Measurements from ENCODE around the gene FOXP2. TPM values are rescaled to one million over a fixed set of nuclear protein-coding genes. Genes with fewer than 3 reads are reported as not detected.
"Not testable (repeated sequence)": the region's sequence is repeated elsewhere in the genome, so short reads cannot be mapped to it uniquely, and the experiment has no call there.

Gene FOXP2
- total RNA-seq (0.19 TPM), polyA plus RNA-seq (0.14 TPM)
- long read RNA-seq, donor 1, result 0 reads
- long read RNA-seq, donor 2, result 0 reads
- long read RNA-seq, donor 3, result 0 reads
- long read RNA-seq, donor 4, result 0 reads
- long read RNA-seq, donor 5, result 0 reads
- long read RNA-seq, donor 6, result 0 reads
- long read RNA-seq, donor 7, result 0 reads
- long read RNA-seq, donor 8, result 0 reads
- long read RNA-seq, donor 9, result 0 reads
- long read RNA-seq, donor 10, result 0 reads

DNA sequence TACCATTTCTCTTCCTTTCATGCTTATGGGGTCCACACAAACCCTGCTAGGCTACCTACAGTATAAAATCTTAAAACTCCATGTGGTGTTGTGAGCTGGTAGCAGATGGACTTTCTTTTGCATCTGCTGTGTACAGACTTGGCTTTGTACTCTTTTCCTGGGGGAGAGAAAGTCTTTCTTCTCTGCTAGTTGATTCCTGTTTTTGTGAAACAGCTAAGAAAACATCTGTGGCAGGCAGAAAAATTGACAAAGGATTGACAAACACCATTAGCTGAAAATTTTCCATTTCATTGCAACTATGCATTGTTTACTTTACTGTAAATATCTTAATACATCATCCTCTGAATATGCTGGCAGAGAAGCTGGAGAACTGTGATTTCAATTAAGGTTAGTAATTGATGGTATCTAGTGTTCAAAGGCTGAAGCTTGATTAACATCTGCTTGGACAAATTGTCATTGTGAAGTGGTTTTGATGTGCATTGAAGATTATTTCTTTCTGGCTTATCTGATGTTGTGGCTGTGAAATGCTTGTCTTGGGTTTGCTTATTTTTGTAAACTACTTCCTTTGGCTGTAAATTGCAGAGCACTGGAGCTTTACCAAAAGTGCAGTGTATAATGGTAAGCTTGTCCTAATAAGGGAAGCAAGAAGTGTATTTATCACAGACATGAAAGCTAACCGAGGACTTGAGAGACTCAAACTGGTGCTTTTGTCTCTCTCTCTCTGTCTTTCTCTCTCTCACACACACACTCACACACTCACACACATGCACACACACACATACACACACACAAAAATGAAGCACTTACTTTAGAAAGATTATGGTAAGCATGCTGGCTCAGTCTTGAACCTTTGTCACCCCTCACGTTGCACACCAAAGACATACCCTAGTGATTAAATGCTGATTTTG lies at the start of gene FOXP2:
FOXP2 (plus strand) TSS at position 660 of the 908 bp plus-strand sequence. CDS start 11,697 bp downstream, outside the sequence.
- 44% methylated on average over 2 of the region's 2 CpGs for WGBS
- DNase-seq (ENCODE audit: low read depth in 6 of 9, low spot score in 9 of 9), result no peak
- Histone ChIP-seq H3K36me3 (ENCODE audit: control insufficient read depth in 2 of 2, insufficient read depth in 2 of 2, low read length in 1 of 2) (no peaks in the 10 kb centered on the region), H3K4me1 (ENCODE audit: control insufficient read depth in 2 of 2, insufficient read depth in 2 of 2, low read length in 2 of 2) (no peaks in the 10 kb centered on the region), H3K27ac (ENCODE audit: low read depth in 1 of 2, low read length in 1 of 2) (no peak within 1 kb of the TSS), H3K4me3 (ENCODE audit: low read length in 2 of 2) (no peak within 1 kb of the TSS), H3K27me3 (ENCODE audit: control insufficient read depth in 2 of 2, insufficient read depth in 1 of 2, low read length in 1 of 2) (no peaks in the 10 kb centered on the region), H3K9me3 (ENCODE audit: control insufficient read depth in 2 of 2, insufficient read depth in 1 of 2, low read length in 1 of 2) (no peaks in the 10 kb centered on the region)

DNA sequence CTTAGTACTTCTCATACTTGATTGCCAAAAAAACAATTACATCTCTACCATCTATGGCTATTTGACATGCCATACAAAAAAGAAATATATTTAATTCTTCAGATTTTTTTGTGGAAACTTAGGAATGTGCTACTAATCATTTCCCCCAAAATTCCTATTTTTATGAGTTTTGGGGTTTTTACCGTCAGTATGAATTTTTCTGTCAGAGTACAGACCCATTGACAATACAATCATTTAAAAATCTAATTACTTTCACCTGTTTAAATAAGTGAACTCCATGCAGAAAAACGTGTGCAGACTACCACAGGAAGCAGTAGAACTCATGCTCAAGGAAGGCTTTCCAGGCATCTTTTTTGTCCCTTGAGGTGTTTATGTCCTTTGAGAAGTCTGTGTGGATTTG lies 48.8 kb upstream of the FOXP2 start:
- Histone ChIP-seq H3K36me3 (ENCODE audit: control insufficient read depth in 2 of 2, insufficient read depth in 2 of 2, low read length in 1 of 2) (no peaks in the 10 kb centered on the region), H3K27me3 (ENCODE audit: control insufficient read depth in 2 of 2, insufficient read depth in 1 of 2, low read length in 1 of 2) (no peaks in the 10 kb centered on the region), H3K4me3 (ENCODE audit: low read length in 2 of 2) (no peak overlapping the region), H3K27ac (ENCODE audit: low read depth in 1 of 2, low read length in 1 of 2) (no peak overlapping the region), H3K9me3 (ENCODE audit: control insufficient read depth in 2 of 2, insufficient read depth in 1 of 2, low read length in 1 of 2) (no peaks in the 10 kb centered on the region), H3K4me1 (ENCODE audit: control insufficient read depth in 2 of 2, insufficient read depth in 2 of 2, low read length in 2 of 2) (no peaks in the 10 kb centered on the region)
- DNase-seq (ENCODE audit: low read depth in 6 of 9, low spot score in 9 of 9), result no peak
- 76% methylated on average over 2 of the region's 2 CpGs for WGBS

GRCh38 chr7:114368492-114368891 lies 46.1 kb upstream of the FOXP2 start:
- WGBS, result 88% methylated on average over 2 of the region's 2 CpGs
- Histone ChIP-seq H3K36me3 (ENCODE audit: control insufficient read depth in 2 of 2, insufficient read depth in 2 of 2, low read length in 1 of 2) (no peaks in the 10 kb centered on the region), H3K27ac (ENCODE audit: low read depth in 1 of 2, low read length in 1 of 2) (no peak overlapping the region), H3K4me3 (ENCODE audit: low read length in 2 of 2) (no peak overlapping the region), H3K9me3 (ENCODE audit: control insufficient read depth in 2 of 2, insufficient read depth in 1 of 2, low read length in 1 of 2) (no peaks in the 10 kb centered on the region), H3K27me3 (ENCODE audit: control insufficient read depth in 2 of 2, insufficient read depth in 1 of 2, low read length in 1 of 2) (no peaks in the 10 kb centered on the region), H3K4me1 (ENCODE audit: control insufficient read depth in 2 of 2, insufficient read depth in 2 of 2, low read length in 2 of 2) (no peaks in the 10 kb centered on the region)
- no peak for DNase-seq (ENCODE audit: low read depth in 6 of 9, low spot score in 9 of 9)

- 90% methylated on average over 2 of the region's 2 CpGs for WGBS
- Histone ChIP-seq H3K4me1 (ENCODE audit: control insufficient read depth in 2 of 2, insufficient read depth in 2 of 2, low read length in 2 of 2) (no peaks in the 10 kb centered on the region), H3K36me3 (ENCODE audit: control insufficient read depth in 2 of 2, insufficient read depth in 2 of 2, low read length in 1 of 2) (no peaks in the 10 kb centered on the region), H3K27me3 (ENCODE audit: control insufficient read depth in 2 of 2, insufficient read depth in 1 of 2, low read length in 1 of 2) (no peaks in the 10 kb centered on the region), H3K9me3 (ENCODE audit: control insufficient read depth in 2 of 2, insufficient read depth in 1 of 2, low read length in 1 of 2) (no peaks in the 10 kb centered on the region), H3K27ac (ENCODE audit: low read depth in 1 of 2, low read length in 1 of 2) (no peak overlapping the region), H3K4me3 (ENCODE audit: low read length in 2 of 2) (no peak overlapping the region)
- DNase-seq (ENCODE audit: low read depth in 6 of 9, low spot score in 9 of 9), result no peak
Observed at GRCh38 chr7:114369294-114369693, 45.3 kb upstream of the FOXP2 start.

- H3K4me1 ChIP-seq (ENCODE audit: control insufficient read depth in 2 of 2, insufficient read depth in 2 of 2, low read length in 2 of 2), result no peaks in the 10 kb centered on the region
- no peak overlapping the region for H3K27ac ChIP-seq (ENCODE audit: low read depth in 1 of 2, low read length in 1 of 2)
- H3K27me3 ChIP-seq (ENCODE audit: control insufficient read depth in 2 of 2, insufficient read depth in 1 of 2, low read length in 1 of 2), result no peaks in the 10 kb centered on the region
- H3K9me3 ChIP-seq (ENCODE audit: control insufficient read depth in 2 of 2, insufficient read depth in 1 of 2, low read length in 1 of 2), result no peaks in the 10 kb centered on the region
- WGBS, result 85% methylated on average over 5 of the region's 5 CpGs
- no peaks in the 10 kb centered on the region for H3K36me3 ChIP-seq (ENCODE audit: control insufficient read depth in 2 of 2, insufficient read depth in 2 of 2, low read length in 1 of 2)
- no peak overlapping the region for H3K4me3 ChIP-seq (ENCODE audit: low read length in 2 of 2)
- no peak for DNase-seq (ENCODE audit: low read depth in 6 of 9, low spot score in 9 of 9)
Observed at GRCh38 chr7:114372619-114373018, 42.0 kb upstream of the FOXP2 start.

- DNase-seq (ENCODE audit: low read depth in 6 of 9, low spot score in 9 of 9), result no peak
- H3K9me3 ChIP-seq (ENCODE audit: control insufficient read depth in 2 of 2, insufficient read depth in 1 of 2, low read length in 1 of 2), result no peaks in the 10 kb centered on the region
- H3K27ac ChIP-seq (ENCODE audit: low read depth in 1 of 2, low read length in 1 of 2), result no peak overlapping the region
- H3K4me3 ChIP-seq (ENCODE audit: low read length in 2 of 2), result no peak overlapping the region
- H3K27me3 ChIP-seq (ENCODE audit: control insufficient read depth in 2 of 2, insufficient read depth in 1 of 2, low read length in 1 of 2), result no peaks in the 10 kb centered on the region
- no peaks in the 10 kb centered on the region for H3K36me3 ChIP-seq (ENCODE audit: control insufficient read depth in 2 of 2, insufficient read depth in 2 of 2, low read length in 1 of 2)
- H3K4me1 ChIP-seq (ENCODE audit: control insufficient read depth in 2 of 2, insufficient read depth in 2 of 2, low read length in 2 of 2), result no peaks in the 10 kb centered on the region
Observed at GRCh38 chr7:114375907-114376306, 38.7 kb upstream of the FOXP2 start.

- not testable (repeated sequence) for H3K4me1 ChIP-seq (ENCODE audit: control insufficient read depth in 2 of 2, insufficient read depth in 2 of 2, low read length in 2 of 2); H3K27ac ChIP-seq (ENCODE audit: low read depth in 1 of 2, low read length in 1 of 2); H3K36me3 ChIP-seq (ENCODE audit: control insufficient read depth in 2 of 2, insufficient read depth in 2 of 2, low read length in 1 of 2); H3K4me3 ChIP-seq (ENCODE audit: low read length in 2 of 2); DNase-seq (ENCODE audit: low read depth in 6 of 9, low spot score in 9 of 9); H3K9me3 ChIP-seq (ENCODE audit: control insufficient read depth in 2 of 2, insufficient read depth in 1 of 2, low read length in 1 of 2); H3K27me3 ChIP-seq (ENCODE audit: control insufficient read depth in 2 of 2, insufficient read depth in 1 of 2, low read length in 1 of 2)
- 91% methylated on average over 7 of the region's 7 CpGs for WGBS
Observed at GRCh38 chr7:114383946-114384345, 30.7 kb upstream of the FOXP2 start.

DNA sequence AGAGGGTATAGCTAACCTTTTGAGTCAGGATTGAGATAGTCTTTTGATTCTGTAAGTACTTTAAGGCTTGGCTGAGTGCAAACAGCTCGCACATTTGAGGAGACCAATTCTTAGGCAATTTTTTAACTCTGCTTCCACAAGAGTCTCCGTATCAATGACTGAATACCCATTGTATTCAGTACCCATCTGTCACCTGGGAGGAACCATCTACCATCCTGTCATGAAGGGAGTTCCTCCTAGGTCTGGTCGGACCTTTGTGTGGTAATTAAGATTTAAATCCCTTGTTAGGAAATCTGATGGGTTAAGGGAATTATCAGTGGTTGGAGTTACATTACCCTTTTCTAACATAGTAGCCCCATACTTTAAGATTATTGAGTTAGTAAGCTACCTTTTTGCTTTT lies 30.3 kb upstream of the FOXP2 start:
- not testable (repeated sequence) for H3K4me1 ChIP-seq (ENCODE audit: control insufficient read depth in 2 of 2, insufficient read depth in 2 of 2, low read length in 2 of 2); H3K27ac ChIP-seq (ENCODE audit: low read depth in 1 of 2, low read length in 1 of 2); H3K4me3 ChIP-seq (ENCODE audit: low read length in 2 of 2); DNase-seq (ENCODE audit: low read depth in 6 of 9, low spot score in 9 of 9); H3K36me3 ChIP-seq (ENCODE audit: control insufficient read depth in 2 of 2, insufficient read depth in 2 of 2, low read length in 1 of 2); H3K9me3 ChIP-seq (ENCODE audit: control insufficient read depth in 2 of 2, insufficient read depth in 1 of 2, low read length in 1 of 2); H3K27me3 ChIP-seq (ENCODE audit: control insufficient read depth in 2 of 2, insufficient read depth in 1 of 2, low read length in 1 of 2)
- 95% methylated on average over 3 of the region's 3 CpGs for WGBS

- DNase-seq (ENCODE audit: low read depth in 6 of 9, low spot score in 9 of 9), result no peak
- no peaks in the 10 kb centered on the region for H3K36me3 ChIP-seq (ENCODE audit: control insufficient read depth in 2 of 2, insufficient read depth in 2 of 2, low read length in 1 of 2)
Observed at GRCh38 chr7:114388021-114388420, 26.6 kb upstream of the FOXP2 start.

More at GRCh38 chr7:114388021-114388420, 26.6 kb upstream of the FOXP2 start:
- no peaks in the 10 kb centered on the region for H3K27me3 ChIP-seq (ENCODE audit: control insufficient read depth in 2 of 2, insufficient read depth in 1 of 2, low read length in 1 of 2)
- H3K4me1 ChIP-seq (ENCODE audit: control insufficient read depth in 2 of 2, insufficient read depth in 2 of 2, low read length in 2 of 2), result no peaks in the 10 kb centered on the region
- no peak overlapping the region for H3K4me3 ChIP-seq (ENCODE audit: low read length in 2 of 2)
- H3K27ac ChIP-seq (ENCODE audit: low read depth in 1 of 2, low read length in 1 of 2), result no peak overlapping the region
- H3K9me3 ChIP-seq (ENCODE audit: control insufficient read depth in 2 of 2, insufficient read depth in 1 of 2, low read length in 1 of 2), result no peaks in the 10 kb centered on the region
